Activated CD4-positive, alpha-beta T cell treated with anti-CD3 and anti-CD28 coated beads for 24 hours (primary cell): ENCODE results near the gene SCTR.

Source experiments
- DNase-seq, 2 donors: peaks; one replicate each; pipeline ENCODE4 v3.0.0-alpha.2; 2020; ENCODE audit warnings: low read depth in 2 of 2

Gene SCTR

DNA sequence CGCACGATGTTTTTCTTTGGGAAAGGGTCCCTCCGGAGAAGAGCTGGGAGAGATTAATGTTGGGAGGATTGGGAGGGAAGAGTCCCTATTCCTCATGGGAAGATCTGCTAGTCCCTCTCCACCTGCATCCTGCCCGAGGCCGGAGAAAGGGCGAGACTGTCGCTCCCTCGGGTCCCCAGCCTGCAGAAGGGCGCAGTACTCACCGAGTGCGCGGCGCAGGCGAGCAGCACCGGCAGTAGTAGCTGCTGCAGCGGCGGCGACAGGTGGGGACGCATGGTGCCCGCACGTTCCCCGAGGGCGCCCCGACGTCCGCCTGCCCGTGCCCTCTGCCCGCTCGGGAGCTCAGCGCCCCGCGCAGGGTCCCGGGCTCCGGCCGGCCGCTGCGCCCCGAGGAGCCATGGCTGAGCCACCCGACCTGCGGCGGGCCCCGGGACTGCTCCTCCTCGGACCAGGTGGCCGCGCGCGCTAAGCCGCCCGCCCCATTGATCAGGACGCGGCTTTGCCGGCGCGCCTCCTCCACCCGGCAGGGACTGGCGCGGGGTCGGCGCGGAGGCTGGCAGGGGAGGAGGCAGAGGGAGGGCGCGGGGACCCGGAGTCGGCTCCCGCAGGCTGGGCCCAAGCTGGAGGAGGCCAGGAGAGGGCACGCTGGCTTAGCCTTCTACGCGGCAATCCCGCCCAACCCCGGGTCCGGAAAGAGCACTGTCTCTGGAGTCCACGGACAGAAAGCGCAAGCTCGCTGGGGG, at the start of gene SCTR:
Gene SCTR (minus strand): TSS at position 532 of the 743 bp plus-strand sequence. CDS start 257 bp downstream, at position 275.
- DNase-seq: no peak

DNA sequence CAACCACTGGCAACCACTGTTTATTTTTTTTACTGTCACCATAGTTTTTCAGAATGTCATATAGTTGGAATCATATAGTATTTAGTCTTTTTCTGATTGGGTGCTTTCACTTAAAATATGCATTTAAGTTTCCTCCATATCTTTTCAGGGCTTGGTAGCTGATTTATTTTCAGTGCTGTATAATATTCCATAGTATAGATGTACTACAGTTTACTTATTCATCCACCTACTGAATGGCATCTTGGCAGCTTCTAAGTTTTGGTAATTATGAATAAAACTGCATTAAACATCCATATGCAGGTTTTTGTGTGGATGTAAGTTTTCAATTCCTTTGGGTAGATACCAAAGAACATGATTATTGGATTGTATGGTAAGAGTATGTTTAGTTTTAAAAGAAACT, 43.0 kb upstream of the SCTR start:
- DNase-seq: no peak

DNA sequence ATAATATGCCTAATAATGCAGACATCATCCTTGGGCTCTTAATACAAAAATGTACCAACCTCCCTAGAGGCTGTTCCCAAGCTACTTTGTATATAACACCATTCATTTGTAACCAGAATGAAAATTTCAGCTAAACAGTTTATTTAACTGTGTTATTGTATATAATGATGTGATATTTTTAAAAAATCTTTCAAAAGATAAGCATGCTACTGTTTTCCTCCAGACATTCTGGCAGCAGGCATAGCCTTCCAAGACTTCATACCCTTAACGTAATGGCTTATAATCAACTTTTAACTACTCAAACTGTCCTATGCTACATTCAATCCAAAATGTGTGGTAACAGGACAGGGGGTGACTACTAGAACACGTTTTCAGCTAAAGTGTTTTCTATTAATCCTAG, 41.2 kb upstream of the SCTR start:
- DNase-seq: no peak

DNA sequence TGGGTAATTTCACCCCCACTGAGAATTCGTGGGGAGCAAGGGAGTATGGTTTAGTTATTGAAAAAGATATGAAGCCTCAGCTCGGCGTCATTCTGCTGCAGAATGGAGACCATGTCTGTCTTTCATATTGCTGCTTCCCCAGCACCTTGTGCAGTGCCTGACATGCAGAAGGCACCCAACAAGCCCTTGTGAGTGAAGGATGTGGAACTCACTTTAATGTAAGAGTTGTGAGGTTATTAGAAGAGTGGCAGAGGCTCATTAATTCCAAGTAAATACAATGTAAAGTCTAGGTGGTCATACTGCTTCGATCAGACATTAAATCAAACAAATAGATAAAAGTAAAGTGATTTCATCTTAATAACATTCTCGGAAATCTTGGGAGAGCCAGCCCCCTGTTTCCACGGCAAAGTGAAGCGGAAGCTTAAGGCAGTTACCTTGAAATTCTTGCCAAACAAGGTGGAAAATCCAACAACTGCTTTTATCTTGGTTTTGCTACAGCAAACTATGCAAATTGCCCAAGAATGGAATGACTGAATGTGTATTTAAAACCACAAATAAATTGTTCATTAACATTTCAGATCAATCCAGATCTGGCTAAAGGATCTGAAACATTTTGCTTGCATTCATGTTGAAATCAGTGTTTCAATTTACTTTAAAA, 29.5 kb upstream of the SCTR start:
- no peak for DNase-seq

DNA sequence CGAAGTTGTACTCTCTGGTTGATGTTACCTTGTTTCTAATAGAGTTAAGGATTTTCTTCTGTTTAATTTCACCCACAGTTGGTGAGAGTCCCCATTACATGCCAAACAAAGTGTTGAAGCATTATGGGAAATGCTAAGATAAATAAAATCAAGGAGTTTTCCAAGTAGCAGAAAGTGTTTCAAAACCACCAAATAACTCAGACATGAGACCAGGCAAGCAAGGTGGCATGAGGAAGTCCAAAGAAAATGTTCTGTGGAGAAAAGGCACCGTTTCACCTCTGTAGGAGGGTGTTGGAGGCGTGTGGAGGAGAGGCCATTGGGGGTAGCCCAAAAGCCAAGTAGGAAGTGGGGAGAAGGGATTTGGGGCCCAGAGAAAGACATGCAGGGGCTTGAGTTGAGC, 28.6 kb upstream of the SCTR start:
- DNase-seq: no peak

DNA sequence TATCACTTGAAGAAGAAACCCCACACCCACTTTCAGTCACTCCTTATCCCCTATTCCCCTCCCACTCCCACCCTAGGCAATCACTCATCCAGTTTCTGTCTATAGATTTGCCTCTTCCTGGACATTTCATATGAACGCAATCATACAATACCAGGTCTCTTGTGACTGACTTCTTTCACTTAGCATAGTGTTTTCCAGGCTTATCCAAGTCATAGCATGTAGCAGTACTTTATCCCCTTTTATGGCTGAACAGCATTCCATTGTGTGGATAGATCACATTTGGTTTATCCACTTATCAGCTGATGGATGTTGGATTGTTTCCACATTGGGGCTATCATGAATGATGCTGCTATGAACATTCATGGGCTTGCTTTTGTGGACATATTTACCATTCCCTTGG, 26.6 kb upstream of the SCTR start:
- DNase-seq: no peak

DNA sequence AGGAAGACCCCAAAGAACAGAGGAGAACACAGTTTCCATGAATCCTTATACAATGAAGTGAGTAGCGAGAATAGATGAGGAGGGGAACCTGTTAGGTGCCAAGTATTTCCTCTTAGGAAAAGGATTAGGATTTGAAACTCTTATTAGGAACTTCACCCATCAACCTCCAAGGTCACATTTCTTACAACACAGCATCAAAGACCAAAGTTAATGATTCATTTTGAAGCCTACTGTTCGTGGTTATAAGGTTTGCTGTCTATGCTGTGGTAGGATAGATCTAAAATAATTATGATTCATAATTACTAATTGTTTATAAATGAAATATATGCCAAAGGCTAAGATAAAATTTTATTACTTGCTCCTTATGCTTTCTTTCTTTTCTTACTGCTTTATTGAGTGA, 26.1 kb upstream of the SCTR start:
- DNase-seq: no peak

DNA sequence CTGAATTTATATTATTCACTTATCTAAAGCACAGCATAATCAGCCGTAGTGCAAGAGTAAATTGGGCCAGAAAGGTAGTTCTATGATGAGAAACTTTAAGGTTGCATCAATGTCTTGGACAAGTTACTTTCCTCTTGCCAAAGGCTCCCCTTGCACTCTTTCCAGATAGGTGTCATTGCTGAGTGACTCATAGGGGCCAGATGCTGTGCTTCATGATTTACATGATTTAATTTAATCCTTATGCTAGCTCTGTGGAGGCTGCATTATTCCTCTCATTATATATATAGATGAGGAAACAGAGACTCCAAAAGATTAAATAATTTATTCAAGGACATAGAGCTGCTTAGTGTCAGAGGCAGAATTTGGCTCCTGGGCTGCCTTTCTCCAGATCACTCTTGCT, 25.0 kb upstream of the SCTR start:
- no peak for DNase-seq

DNA sequence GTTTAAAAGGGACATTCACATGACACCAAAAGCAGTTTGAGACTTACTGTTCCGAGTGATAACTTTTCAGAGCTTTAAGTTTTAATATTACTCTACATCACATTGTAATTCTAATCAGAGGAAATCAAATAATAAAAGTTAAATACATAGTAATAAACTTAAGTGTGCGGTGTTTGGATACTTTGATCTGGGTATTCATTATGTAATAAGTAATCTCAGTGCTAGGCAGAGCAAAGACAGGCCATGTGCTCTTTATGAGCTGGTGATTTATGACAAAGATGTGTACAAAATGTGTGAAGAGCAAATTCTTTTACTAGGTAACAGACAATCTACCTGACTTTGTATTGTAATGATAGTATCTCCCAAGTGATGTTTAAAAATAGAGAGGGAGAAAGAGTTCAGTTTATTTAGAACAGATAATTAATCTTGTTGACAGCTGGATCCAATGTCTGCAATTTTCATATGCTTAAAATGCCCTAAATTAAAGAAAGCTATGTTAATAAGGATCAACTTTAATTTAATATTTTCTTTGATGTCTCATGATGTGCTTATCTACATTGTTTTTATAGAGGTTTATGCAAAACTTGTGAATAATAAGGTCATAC, 24.3 kb upstream of the SCTR start:
- no peak for DNase-seq

DNA sequence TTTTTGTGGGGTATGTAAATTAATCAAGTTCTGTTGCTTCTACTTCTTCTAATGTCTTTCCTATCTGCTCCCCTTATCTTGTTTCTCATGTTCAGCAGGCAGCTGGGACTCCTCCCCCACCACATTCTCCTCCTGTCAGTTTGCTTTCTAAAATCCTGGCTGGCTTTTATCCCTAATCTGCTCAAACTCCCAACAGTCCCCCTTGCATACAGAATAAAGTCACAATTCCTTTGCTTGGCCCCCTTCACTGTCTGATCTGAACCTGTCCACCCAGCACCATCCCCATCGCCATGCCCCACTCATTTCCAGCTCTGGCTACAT, 22.1 kb upstream of the SCTR start:
- no peak for DNase-seq

DNA sequence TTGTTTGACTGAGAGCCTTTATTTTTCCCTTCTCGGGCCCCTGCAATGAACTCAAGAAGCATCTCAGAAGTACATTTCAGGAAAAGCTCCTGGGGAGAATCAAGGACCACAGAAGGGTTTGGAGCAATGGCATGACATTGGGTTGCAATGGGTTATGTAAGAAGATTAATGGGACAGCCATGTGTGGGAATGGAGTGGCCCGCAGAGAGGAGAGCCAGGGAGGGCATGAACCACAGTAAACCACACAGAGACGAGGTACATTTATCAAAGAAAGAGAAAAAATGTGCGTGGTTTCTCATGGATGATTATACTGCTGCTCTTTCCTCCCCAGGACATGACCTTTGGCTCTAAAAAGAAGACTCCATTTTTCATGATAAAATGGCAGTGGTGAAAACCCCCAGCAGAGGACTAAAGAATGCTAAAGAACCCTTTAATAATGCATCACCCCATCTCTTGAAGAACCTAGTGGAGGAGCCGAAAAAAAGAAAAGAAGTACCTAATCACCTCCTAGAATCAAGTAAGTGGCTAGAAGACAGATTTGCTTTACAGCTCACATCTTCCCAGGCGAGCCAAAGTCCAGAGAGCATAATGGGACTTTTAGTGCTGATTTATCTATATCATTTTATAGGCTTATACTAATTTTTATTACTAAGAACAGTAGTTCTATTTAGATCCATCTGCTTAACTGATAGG, 21.6 kb upstream of the SCTR start:
- DNase-seq: no peak

DNA sequence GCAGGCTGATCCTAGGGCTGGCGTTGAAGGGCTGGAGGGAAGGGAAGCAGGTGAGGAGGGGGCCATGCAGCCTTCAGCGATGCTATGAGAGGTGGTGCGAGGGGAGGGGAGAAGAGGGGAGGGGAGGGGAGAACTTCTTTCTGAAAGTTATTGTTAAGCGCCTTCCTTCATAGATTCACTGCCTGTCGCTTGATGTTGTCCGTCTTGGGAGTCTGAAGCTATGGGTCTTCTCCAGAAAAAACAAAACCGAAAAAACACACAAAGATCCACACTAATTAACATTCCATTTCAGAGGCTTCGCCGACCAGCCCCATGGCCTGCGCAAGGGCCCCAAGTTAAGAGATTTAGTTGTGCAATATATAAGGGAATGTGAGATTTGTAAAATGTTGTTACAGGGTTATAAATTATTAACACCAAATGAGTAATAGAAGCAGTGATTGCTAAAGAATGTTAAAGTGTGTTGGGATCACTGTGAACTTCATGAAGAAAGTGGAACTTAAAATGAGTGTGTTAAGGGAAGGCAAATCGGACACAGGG, 20.7 kb upstream of the SCTR start:
- no peak for DNase-seq

DNA sequence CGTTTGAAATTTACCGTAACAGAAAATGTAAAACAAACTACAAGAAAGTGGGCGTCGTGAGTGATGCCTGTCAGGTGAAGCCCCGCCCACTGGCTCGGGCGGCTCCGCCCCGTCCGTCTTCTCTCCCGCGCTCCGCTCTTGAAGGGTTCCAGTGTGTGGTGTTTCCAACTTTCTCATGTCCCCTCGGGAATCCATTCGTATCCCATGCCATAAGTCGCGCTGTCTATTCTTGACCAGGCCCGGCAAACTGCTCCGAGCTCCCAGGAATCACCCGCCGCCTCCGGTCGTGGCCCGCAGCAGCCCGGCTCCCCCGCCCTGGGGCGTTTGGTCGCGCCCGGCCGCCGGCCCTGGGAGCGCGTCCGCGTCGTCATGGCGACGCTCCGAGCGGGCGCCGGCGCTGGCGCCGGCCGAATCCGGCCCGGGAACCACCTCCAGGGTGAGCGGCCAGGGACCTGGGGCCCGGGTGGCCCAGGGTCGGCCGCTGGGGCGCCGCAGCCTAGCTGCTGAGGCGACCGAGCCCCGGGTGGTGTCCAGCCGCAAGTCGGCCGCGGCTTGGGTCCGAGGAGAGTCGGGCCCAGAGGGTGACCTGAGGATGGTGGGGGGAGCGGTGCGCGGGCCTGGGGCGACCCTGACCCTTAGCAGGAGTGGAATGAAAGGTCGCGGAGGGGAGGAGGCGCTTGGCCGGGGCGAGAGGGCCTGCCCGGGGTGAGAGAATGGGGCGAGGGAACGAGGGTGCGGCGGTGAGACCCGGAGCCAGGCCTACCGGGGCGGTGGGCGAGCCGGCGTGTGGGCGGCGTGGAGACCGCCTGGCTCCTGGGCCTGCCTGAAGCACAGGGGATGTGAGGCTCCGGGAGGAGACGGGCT, 20.0 kb upstream of the SCTR start, which contains the start of gene CFAP221:
Gene CFAP221 (plus strand): TSS at position 375 of the 864 bp plus-strand sequence. CDS start 1,683 bp downstream, outside the sequence.
- peak; percentile 18 to 52 for DNase-seq

DNA sequence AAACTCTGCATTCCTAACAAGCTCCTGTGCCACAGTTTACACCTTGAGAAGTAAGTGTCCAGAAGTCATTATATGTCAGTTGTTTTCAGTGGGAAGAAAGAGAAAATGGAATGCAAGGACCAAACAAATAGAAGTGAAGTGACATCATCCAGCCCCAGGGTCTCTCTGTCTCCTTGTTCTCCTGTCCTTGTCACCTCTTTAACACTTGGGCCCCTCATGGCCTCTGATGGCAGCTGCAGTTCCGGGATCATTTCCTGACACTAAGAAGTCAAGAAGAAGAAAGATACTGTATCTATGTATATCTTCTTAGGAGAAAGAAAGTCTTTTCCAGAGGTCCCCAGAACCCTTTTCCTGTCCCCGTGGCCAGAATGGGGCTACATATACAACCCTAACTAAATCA, 17.2 kb upstream of the SCTR start:
- no peak for DNase-seq

DNA sequence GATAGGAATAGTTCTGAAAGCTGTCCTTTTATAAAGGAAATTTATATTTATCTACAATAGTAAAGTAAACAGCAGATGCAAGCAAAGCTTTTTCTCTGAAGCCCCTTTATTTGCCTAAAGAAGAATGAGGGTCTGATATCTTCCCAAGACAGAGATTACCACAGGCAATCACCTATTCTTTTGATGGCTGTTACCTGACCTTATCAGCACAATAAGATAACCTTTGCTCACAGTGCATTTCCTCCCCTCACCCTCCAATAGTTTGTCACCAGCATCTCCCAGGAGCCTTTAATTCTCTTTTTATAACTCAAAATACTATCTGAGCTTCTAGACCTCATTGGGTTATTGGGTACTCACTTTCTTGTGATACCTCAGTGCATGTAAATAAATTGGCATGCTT, 13.5 kb upstream of the SCTR start:
- no peak for DNase-seq

DNA sequence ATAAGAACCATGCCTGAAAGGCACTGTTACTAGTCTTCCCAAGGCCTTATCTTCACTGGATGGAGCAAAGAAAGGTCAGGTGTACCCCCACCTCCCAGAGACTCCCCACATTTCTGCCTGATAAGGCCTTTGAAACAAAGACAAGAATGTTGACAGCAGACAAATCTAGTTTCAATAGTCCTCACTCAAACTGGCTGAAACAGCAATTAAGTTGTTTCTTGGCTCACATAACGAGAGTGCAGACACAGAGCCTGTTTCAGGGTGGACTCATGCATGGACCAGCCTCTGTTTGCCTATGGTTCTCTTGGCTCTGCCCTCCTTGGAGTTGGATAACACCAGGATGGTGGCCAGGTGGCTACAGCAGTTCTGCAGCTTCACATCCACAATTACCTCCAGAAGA, 12.4 kb upstream of the SCTR start:
- no peak for DNase-seq

DNA sequence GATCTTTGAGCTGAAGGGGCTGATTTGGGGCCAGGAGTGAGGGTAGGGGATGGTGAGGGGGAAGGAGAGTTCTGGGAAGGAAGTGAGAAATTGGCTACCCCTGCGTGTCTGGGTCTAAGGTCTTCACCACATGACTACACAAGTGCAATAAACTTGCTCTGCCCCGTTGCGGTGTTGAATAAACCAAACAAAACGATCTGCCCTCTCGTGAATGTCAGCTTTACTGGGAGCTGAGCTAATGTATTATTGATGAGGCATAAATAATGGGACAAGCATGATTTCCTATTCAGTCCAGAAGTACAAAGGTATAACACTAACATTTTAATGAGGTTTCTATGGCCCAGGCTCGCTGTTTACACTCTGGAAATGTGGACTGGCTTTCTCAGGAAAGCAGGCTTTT, 11.9 kb upstream of the SCTR start:
- DNase-seq: no peak

DNA sequence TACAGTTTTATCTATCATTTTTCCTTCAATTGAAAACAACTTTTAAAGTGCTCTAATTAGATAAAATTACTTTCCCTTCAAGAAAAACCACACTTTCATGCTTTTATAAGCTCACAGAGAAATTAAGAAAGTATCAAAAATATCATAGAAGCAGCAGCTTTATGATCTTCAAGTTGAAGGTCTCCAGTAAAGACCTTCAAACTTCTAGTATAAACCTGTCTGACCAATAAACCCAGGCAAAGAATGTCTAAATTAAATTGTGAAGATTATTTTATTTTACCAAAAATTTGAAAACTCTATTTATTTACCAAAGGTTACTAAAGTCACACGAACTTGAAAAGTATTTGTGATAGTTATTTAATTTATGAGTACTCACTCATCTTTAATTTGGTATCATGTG, 9.3 kb upstream of the SCTR start:
- DNase-seq: no peak

DNA sequence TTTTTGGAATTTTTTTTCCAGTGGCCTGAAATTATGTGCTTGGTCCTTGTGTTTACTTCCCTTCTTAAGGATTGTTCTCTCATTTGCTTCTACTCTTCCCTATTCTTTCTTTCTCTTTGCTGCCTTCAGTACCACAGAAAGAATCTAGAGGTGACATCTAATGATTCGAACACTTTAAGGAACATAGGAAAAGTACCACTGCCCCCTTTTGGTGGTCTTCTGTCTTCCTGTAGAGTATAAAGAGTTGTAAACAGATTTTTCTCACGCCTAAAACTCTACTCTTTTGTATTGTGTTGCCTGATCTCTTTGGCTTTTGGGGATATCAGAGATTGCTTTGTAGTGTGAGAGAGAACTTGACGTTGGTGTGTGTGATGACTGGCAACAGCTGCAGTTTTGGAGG, 7.0 kb upstream of the SCTR start:
- no peak for DNase-seq

DNA sequence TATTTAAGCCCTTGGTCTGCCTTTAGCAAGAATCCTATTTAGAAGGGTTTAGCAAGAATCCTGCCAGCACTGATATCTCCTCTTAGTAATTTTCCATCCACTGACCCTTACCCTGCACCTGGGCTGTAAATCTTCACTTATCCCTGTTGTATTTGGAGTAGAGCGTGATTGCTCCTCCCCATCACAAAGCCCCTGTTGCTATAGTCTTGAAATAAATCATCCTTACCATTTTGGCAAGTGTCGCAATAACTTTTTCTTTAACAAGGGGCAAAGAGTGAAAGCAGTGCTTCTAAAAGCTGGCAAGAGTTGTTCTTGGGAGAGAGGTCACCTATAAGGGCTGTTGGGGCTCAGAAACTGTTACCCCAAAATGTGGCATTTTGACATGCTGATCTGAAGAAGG, 3.7 kb upstream of the SCTR start:
- no peak for DNase-seq

DNA sequence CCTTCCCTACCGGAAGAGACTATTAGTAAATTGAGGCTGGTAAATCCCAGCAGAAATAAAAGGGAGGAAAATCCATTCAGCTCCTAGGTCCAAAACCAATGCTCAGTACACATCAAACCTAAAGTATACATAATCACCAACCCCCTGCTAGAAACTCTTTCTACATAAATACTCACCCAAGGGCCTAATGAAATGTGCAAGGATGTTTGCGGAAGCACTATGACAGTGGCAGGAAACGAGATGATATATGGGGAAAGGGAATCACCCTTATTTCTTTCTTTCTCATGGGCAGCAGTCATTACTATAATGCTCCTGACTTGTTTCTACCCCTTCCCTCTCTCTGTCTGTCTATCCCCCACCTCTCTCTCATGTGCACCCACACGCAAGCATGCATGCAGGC, 1.3 kb upstream of the SCTR start:
- DNase-seq: no peak
